HepG2 (cell line): ENCODE results near the gene KRTAP10-6. TPM values are rescaled to one million over a fixed set of nuclear protein-coding genes. Genes with fewer than 3 reads are reported as not detected.

Source experiments
- ATAC-seq: fragments of 200-7000 bp; cut with Tn5 transposase; 3 replicates; pipeline ENCODE4 v1.9.1; 2020; ENCODE audit warnings: mild to moderate bottlenecking, moderate library complexity
- BruUV-seq: library from RNA; stranded (reverse); fragments of 400-500 nt; replicated peaks from 2 replicates; lab custom pipeline; 2021; lab: Mats Ljungman, UMichigan
- CTCF ChIA-PET: fragments of 300-600 bp; formaldehyde crosslinking; extraction: SDS; loops from one replicate; lab custom pipeline; 2021; ENCODE audit warnings: low total read pairs, inconsistent platforms, low intra/inter-chr PET ratio; lab: Yijun Ruan, JAX
- POLR2A ChIA-PET: fragments of 350-600 bp; sonication (Branson Sonifier 250); formaldehyde crosslinking; loops from one replicate; lab custom pipeline; 2020; ENCODE audit warnings: antibody characterized with exemption, inconsistent platforms; lab: Yijun Ruan, JAX
- DNase-seq: peaks from one replicate; pipeline ENCODE4 v3.0.0-alpha.2; 2015; ENCODE audit warnings: low spot score
- FAIRE-seq: peaks from 3 replicates; lab custom pipeline; 2011; peaks lifted over from hg19 to GRCh38; lab: Jason Lieb, UNC
- H2AFZ ChIP-seq: one replicate; pipeline ENCODE4 v1.6.1; 2011; ENCODE audit warnings: low read length, inconsistent platforms
- H3K27ac ChIP-seq: fragments of 300-600 bp; 3 replicates; pipeline ENCODE4 v1.8.0; 2011; ENCODE audit warnings: mixed run types, mild to moderate bottlenecking, mixed read lengths, low read length, inconsistent platforms; ENCODE audit not compliant: insufficient read depth; ENCODE audit errors: extremely low read length
- H3K27me3 ChIP-seq, 2 experiments: fragments of 200-600 bp in 1 of 2; 2 replicates in 1 of 2; 3 replicates in 1 of 2; pipeline versions ENCODE4 v1.6.0 to v1.8.0; 2011; ENCODE audit warnings: low read length in 2 of 2, mild to moderate bottlenecking in 2 of 2, moderate library complexity in 2 of 2, inconsistent platforms in 1 of 2; ENCODE audit not compliant: insufficient read depth in 2 of 2, control insufficient read depth in 1 of 2
- H3K36me3 ChIP-seq, 2 experiments: fragments of 200-600 bp in 1 of 2; replicated peaks in 1 of 2; 2 replicates in 1 of 2; 3 replicates in 1 of 2; pipeline versions ENCODE4 v1.5.1 to v1.8.0; 2011; ENCODE audit warnings: low read length in 2 of 2, inconsistent platforms in 1 of 2; ENCODE audit not compliant: insufficient read depth in 2 of 2, control insufficient read depth in 1 of 2
- H3K4me1 ChIP-seq: 2 replicates; pipeline ENCODE4 v1.5.1; 2012; ENCODE audit warnings: low read length, inconsistent platforms; ENCODE audit not compliant: insufficient read depth
- H3K4me2 ChIP-seq: 2 replicates; pipeline ENCODE4 v1.6.0; 2011; ENCODE audit warnings: low read depth, low read length, inconsistent platforms
- H3K4me3 ChIP-seq, 3 experiments: fragments of 200-600 bp in 1 of 3; sonication (generic), shearing (Covaris generic) in 1 of 3; replicated peaks in 1 of 3; 2 replicates each; pipeline ENCODE4 v1.5.1; 2011 to 2016; ENCODE audit warnings: low read length in 3 of 3, inconsistent platforms in 2 of 3, low read depth in 2 of 3, mild to moderate bottlenecking in 2 of 3, control low read depth in 1 of 3, mixed read lengths in 1 of 3; ENCODE audit not compliant: insufficient read depth in 1 of 3
- H3K79me2 ChIP-seq: one replicate; pipeline ENCODE4 v1.6.1; 2011; ENCODE audit warnings: low read length, inconsistent platforms; ENCODE audit not compliant: insufficient read depth
- H3K9ac ChIP-seq: 2 replicates; pipeline ENCODE4 v1.6.0; 2011; ENCODE audit warnings: mild to moderate bottlenecking, low read depth, low read length, inconsistent platforms; ENCODE audit not compliant: insufficient read depth
- H3K9me3 ChIP-seq: 2 replicates; pipeline ENCODE4 v1.5.1; 2012; ENCODE audit warnings: mild to moderate bottlenecking, low read length
- H4K20me1 ChIP-seq: 2 replicates; pipeline ENCODE4 v1.6.0; 2011; ENCODE audit warnings: inconsistent platforms, mild to moderate bottlenecking, low read length, moderate library complexity; ENCODE audit not compliant: insufficient read depth
- SIX4 ChIP-seq: sonication (generic); formaldehyde crosslinking; IDR thresholded peaks from 2 replicates; pipeline ENCODE4 v1.4.0; 2020; ENCODE audit warnings: missing genetic modification reagents
- WGBS: methylation state at CpG from one replicate; pipeline ENCODE4 v1.1.6; 2017; ENCODE audit warnings: low lambda C conversion rate; 5-methylcytosine and 5-hydroxymethylcytosine counted together
- in situ Hi-C: cut with HindIII; loops from 2 replicates; pipeline ENCODE4 v1.10.0; 2017; ENCODE audit warnings: low pct_unique_long_range_greater_than_20kb; ENCODE audit not compliant: extremely low pct_ligation_motif_present
- intact Hi-C: fragments of 100-400 bp; cut with micrococcal nuclease; formaldehyde crosslinking; loops from one replicate; pipeline ENCODE4 v1.10.0; 2022; ENCODE audit not compliant: unreplicated experiment
- polyA plus RNA-seq, 8 experiments: library from polyadenylated mRNA; depleted of rRNA in 3 of 8; stranded (reverse) in 7 of 8; unstranded in 1 of 8; fragments of >200 nt; fragmentation: Illumina TruSeq in 4 of 8; extraction: Trizol in 4 of 8; gene quantifications; 2 replicates each; pipeline versions ENCODE4 v1.2.1 to v1.2.3, GENCODE V29; 2011 to 2016; ENCODE audit warnings: low read depth in 4 of 8, missing spikeins in 1 of 8, mixed read lengths in 1 of 8; ENCODE audit not compliant: insufficient read depth in 1 of 8
- total RNA-seq, 5 experiments: library from RNA; depleted of rRNA; stranded (reverse); fragments of >200 nt; fragmentation: Illumina TruSeq; extraction: Trizol; gene quantifications; 2 replicates each; pipeline ENCODE4 v1.2.3, GENCODE V29; 2016; ENCODE audit warnings: low read depth in 1 of 5
- TF ChIP-seq, protein P1 (sequence below): sonication (generic); formaldehyde crosslinking; IDR thresholded peaks from 2 replicates; pipeline ENCODE4 v1.4.0; 2020; ENCODE audit warnings: missing genetic modification reagents

KRTAP10-6 gene
- total and polyA plus RNA-seq, 2 of the 13 experiments (the other 11 are each of a cell fraction or from before 2014, with no cell fraction given) = not detected

- no peak for FAIRE-seq
These were observed 43.9 kb downstream of the KRTAP10-6 start for GRCh38 chr21:44548381-44548780.

More at GRCh38 chr21:44548381-44548780, 43.9 kb downstream of the KRTAP10-6 start:
- in situ Hi-C loops = no loop called here
- Histone ChIP-seq H3K27ac (no peak overlapping the region), H3K9me3 (0 out of 2 replicates have a peak, but pooled peaks cover 1% of the 10 kb centered on the region), H3K4me2 (no peak overlapping the region), H3K4me3 (no peak overlapping the region)
- intact Hi-C loops = no loop called here
- BruUV-seq = no TSS peak
- DNase-seq = no peak
- no peak for ATAC-seq
- TF ChIP-seq SIX4 (CRISPR knock-in tag) = no peak
- TF ChIP-seq, protein P1, sequence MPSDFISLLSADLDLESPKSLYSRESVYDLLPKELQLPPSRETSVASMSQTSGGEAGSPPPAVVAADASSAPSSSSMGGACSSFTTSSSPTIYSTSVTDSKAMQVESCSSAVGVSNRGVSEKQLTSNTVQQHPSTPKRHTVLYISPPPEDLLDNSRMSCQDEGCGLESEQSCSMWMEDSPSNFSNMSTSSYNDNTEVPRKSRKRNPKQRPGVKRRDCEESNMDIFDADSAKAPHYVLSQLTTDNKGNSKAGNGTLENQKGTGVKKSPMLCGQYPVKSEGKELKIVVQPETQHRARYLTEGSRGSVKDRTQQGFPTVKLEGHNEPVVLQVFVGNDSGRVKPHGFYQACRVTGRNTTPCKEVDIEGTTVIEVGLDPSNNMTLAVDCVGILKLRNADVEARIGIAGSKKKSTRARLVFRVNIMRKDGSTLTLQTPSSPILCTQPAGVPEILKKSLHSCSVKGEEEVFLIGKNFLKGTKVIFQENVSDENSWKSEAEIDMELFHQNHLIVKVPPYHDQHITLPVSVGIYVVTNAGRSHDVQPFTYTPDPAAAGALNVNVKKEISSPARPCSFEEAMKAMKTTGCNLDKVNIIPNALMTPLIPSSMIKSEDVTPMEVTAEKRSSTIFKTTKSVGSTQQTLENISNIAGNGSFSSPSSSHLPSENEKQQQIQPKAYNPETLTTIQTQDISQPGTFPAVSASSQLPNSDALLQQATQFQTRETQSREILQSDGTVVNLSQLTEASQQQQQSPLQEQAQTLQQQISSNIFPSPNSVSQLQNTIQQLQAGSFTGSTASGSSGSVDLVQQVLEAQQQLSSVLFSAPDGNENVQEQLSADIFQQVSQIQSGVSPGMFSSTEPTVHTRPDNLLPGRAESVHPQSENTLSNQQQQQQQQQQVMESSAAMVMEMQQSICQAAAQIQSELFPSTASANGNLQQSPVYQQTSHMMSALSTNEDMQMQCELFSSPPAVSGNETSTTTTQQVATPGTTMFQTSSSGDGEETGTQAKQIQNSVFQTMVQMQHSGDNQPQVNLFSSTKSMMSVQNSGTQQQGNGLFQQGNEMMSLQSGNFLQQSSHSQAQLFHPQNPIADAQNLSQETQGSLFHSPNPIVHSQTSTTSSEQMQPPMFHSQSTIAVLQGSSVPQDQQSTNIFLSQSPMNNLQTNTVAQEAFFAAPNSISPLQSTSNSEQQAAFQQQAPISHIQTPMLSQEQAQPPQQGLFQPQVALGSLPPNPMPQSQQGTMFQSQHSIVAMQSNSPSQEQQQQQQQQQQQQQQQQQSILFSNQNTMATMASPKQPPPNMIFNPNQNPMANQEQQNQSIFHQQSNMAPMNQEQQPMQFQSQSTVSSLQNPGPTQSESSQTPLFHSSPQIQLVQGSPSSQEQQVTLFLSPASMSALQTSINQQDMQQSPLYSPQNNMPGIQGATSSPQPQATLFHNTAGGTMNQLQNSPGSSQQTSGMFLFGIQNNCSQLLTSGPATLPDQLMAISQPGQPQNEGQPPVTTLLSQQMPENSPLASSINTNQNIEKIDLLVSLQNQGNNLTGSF (CRISPR knock-in tag) = no peak
- TF ChIP-seq, all 625 proteins: peak for 0
- ChIA-PET CTCF (no interaction called here), POLR2A (no interaction called here)
- H3K27me3 ChIP-seq = no peaks in the 10 kb centered on the region
- H2AFZ ChIP-seq = no peak overlapping the region
- H3K79me2 ChIP-seq = no peaks in the 10 kb centered on the region
- no peaks in the 10 kb centered on the region for H4K20me1 ChIP-seq
- no peaks in the 10 kb centered on the region; the same call in 1 of the 2 replicates for H3K4me1 ChIP-seq
- WGBS = 82% methylated on average over 10 of the region's 13 CpGs
- no peak overlapping the region for H3K9ac ChIP-seq
- no peaks in the 10 kb centered on the region for H3K36me3 ChIP-seq
